AG04449 (cell line): ENCODE results near the gene SMPD3.

ENCODE experiments used
- CTCF ChIA-PET: fragments of 350-600 bp; formaldehyde crosslinking; extraction: SDS; loops from one replicate; lab custom pipeline; 2021; ENCODE audit warnings: antibody characterized with exemption; lab: Yijun Ruan, JAX
- POLR2A ChIA-PET: fragments of 400-600, 350-600 bp; formaldehyde crosslinking; extraction: SDS; loops from one replicate; lab custom pipeline; 2020; ENCODE audit warnings: antibody characterized with exemption, inconsistent platforms; lab: Yijun Ruan, JAX
- DNase-seq: peaks from one replicate; pipeline ENCODE4 v3.0.0-alpha.2; 2010; ENCODE audit warnings: low read depth, low spot score
- H3K4me3 ChIP-seq: 2 replicates; pipeline ENCODE4 v1.5.1; 2011; ENCODE audit warnings: low read depth, mild to moderate bottlenecking, control low read depth, low read length
- CTCF ChIP-seq: IDR thresholded peaks from one replicate; pipeline ENCODE4 v1.5.1; 2011; ENCODE audit warnings: mild to moderate bottlenecking, moderate library complexity, low read length, control low read depth, inconsistent platforms; ENCODE audit not compliant: insufficient read depth; ENCODE audit errors: missing control alignments

The SMPD3 gene

GRCh38 chr16:68368301-68368888, 79.9 kb downstream of the SMPD3 start:
- no peak for TF ChIP-seq CTCF
- no peak overlapping the region for H3K4me3 ChIP-seq
- DNase-seq, result no peak
- ChIA-PET CTCF (interaction anchor here (1.0 to 7.3 kb wide), 6 partner anchors 11 to 141 kb away, joined by 3 to 46 read pairs (median 4); no protein-coding TSS in a partner anchor), POLR2A (no interaction called here)

- H3K4me3 ChIP-seq, result no peak overlapping the region
- ChIA-PET CTCF (interaction anchor here (1.0 to 7.3 kb wide), 7 partner anchors 9 to 144 kb away, joined by 3 to 46 read pairs (median 4); no protein-coding TSS in a partner anchor), POLR2A (no interaction called here)
- TF ChIP-seq CTCF, result no peak
- no peak for DNase-seq
Observed at GRCh38 chr16:68367891-68368290, 80.4 kb downstream of the SMPD3 start.

GRCh38 chr16:68367440-68367839, 80.9 kb downstream of the SMPD3 start:
- ChIA-PET POLR2A (no interaction called here), CTCF (interaction anchor here (1.0 to 7.3 kb wide), 6 partner anchors 9 to 145 kb away, joined by 3 to 46 read pairs (median 4); no protein-coding TSS in a partner anchor)
- no peak for TF ChIP-seq CTCF
- no peak overlapping the region for H3K4me3 ChIP-seq
- DNase-seq, result no peak

GRCh38 chr16:68367030-68367429, 81.3 kb downstream of the SMPD3 start:
- DNase-seq, result no peak
- peak; percentile 20 for TF ChIP-seq CTCF
- H3K4me3 ChIP-seq, result no peak overlapping the region
- POLR2A ChIA-PET, result no interaction called here
- CTCF ChIA-PET, result interaction anchor here (0.6 to 7.3 kb wide), 9 partner anchors 9 to 148 kb away, joined by 3 to 46 read pairs (median 3); no protein-coding TSS in a partner anchor

- POLR2A ChIA-PET, result no interaction called here
- no peak for DNase-seq
- CTCF ChIA-PET, result interaction anchor here (0.6 to 7.3 kb wide), 7 partner anchors 10 to 154 kb away, joined by 3 to 46 read pairs (median 4); no protein-coding TSS in a partner anchor
- H3K4me3 ChIP-seq, result no peak overlapping the region
- no peak for TF ChIP-seq CTCF
Observed at GRCh38 chr16:68366062-68366461, 82.2 kb downstream of the SMPD3 start.

- CTCF ChIA-PET, result interaction anchor here (1.0 to 7.3 kb wide), 4 partner anchors 9 to 155 kb away, joined by 3 to 46 read pairs (median 13); no protein-coding TSS in a partner anchor
- H3K4me3 ChIP-seq, result no peak overlapping the region
- POLR2A ChIA-PET, result no interaction called here
- TF ChIP-seq CTCF, result no peak
- DNase-seq, result no peak
Observed at GRCh38 chr16:68365167-68365817, 83.0 kb downstream of the SMPD3 start.
